Anterior cingulate cortex (tissue), 58 donors: Measurements from ENCODE around the gene FRMD4A.
A peak's percentile ranks its signal among the peaks of the same experiment; 100 is the strongest.

ENCODE experiments used
- DNase-seq, 58 donors: peaks; one replicate each; lab custom pipeline; 2025; lab: John Stamatoyannopoulos, UW

The FRMD4A gene

GRCh38 chr10:14195433-14195832, 135.3 kb downstream of the FRMD4A start:
- DNase-seq: no peak

GRCh38 chr10:14192746-14193145, 138.0 kb downstream of the FRMD4A start:
- no peak for DNase-seq

- DNase-seq: no peak
Observed at GRCh38 chr10:14191871-14192270, 138.9 kb downstream of the FRMD4A start.

GRCh38 chr10:14191407-14191806, 139.3 kb downstream of the FRMD4A start:
- DNase-seq: no peak

GRCh38 chr10:14190702-14191101, 140.0 kb downstream of the FRMD4A start:
- DNase-seq: no peak

GRCh38 chr10:14186245-14186644, 144.5 kb downstream of the FRMD4A start:
- no peak for DNase-seq

GRCh38 chr10:14185316-14186045, 145.2 kb downstream of the FRMD4A start:
- no peak for DNase-seq

GRCh38 chr10:14184841-14185315, 145.8 kb downstream of the FRMD4A start:
- no peak for DNase-seq

GRCh38 chr10:14182781-14183180, 147.9 kb downstream of the FRMD4A start:
- DNase-seq: no peak

- DNase-seq: no peak
Observed at GRCh38 chr10:14181567-14181936, 149.2 kb downstream of the FRMD4A start.

GRCh38 chr10:14180911-14181566, 149.7 kb downstream of the FRMD4A start:
- DNase-seq: no peak

- DNase-seq: no peak
Observed at GRCh38 chr10:14179251-14179650, 151.5 kb downstream of the FRMD4A start.

- DNase-seq: peak in 40 of 58 donors; percentile 5 to 71 (median 29)
Observed at GRCh38 chr10:14173706-14174594, 156.8 kb downstream of the FRMD4A start.

GRCh38 chr10:14173391-14173705, 157.4 kb downstream of the FRMD4A start:
- DNase-seq: peak in 3 of 58 donors; percentile 20 to 54 (median 31)

GRCh38 chr10:14172336-14172950, 158.3 kb downstream of the FRMD4A start:
- DNase-seq: no peak

- no peak for DNase-seq
Observed at GRCh38 chr10:14171336-14171735, 159.4 kb downstream of the FRMD4A start.

GRCh38 chr10:14163377-14164086, 167.2 kb downstream of the FRMD4A start:
- DNase-seq: peak in 1 of 58 donors; percentile 5

- DNase-seq: no peak
Observed at GRCh38 chr10:14162629-14163344, 167.9 kb downstream of the FRMD4A start.

- DNase-seq: no peak
Observed at GRCh38 chr10:14162061-14162460, 168.7 kb downstream of the FRMD4A start.
